PC-3 (cell line): Measurements from ENCODE around the gene PPT2. TPM values are rescaled to one million over a fixed set of nuclear protein-coding genes. Genes with fewer than 3 reads are reported as not detected.

Source experiments
- ATAC-seq: fragments of 200-7000 bp; cut with Tn5 transposase; 2 replicates; pipeline ENCODE4 v1.9.1; 2020; ENCODE audit warnings: mild to moderate bottlenecking, moderate library complexity
- BruUV-seq: library from RNA; stranded (reverse); fragments of 400-500 nt; replicated peaks from 2 replicates; lab custom pipeline; 2021; lab: Mats Ljungman, UMichigan
- CTCF ChIA-PET: fragments of 300-600 bp; sonication (Branson Sonifier 250); formaldehyde crosslinking; loops from one replicate; lab custom pipeline; 2022; ENCODE audit warnings: antibody characterized with exemption; lab: Charles Lee
- POLR2A ChIA-PET: fragments of 300-600 bp; sonication (Branson Sonifier 250); formaldehyde crosslinking; loops from one replicate; lab custom pipeline; 2022; ENCODE audit warnings: antibody characterized with exemption; ENCODE audit not compliant: unreplicated experiment; lab: Charles Lee
- DNase-seq: peaks from one replicate; pipeline ENCODE4 v3.0.0-alpha.2; 2015
- H2AFZ ChIP-seq: fragments of 300-600 bp; sonication (generic); 2 replicates; pipeline ENCODE4 v1.6.0; 2016; ENCODE audit warnings: antibody characterized with exemption, low read length
- H3F3A ChIP-seq: fragments of 300-600 bp; sonication (generic); one replicate; pipeline ENCODE4 v1.6.0; 2017; ENCODE audit warnings: antibody characterized with exemption, low read length, control low read depth, mild to moderate bottlenecking; ENCODE audit not compliant: unreplicated experiment
- H3K27ac ChIP-seq: fragments of 300-600 bp; sonication (generic); 2 replicates; pipeline ENCODE4 v1.5.1; 2016; ENCODE audit warnings: mild to moderate bottlenecking, low read length
- H3K27me3 ChIP-seq: fragments of 300-600 bp; sonication (generic); 2 replicates; pipeline ENCODE4 v1.6.1; 2016; ENCODE audit warnings: low read length, mixed read lengths
- H3K36me3 ChIP-seq: fragments of 300-600 bp; sonication (generic); 2 replicates; pipeline ENCODE4 v1.6.1; 2016; ENCODE audit warnings: low read depth, mixed run types, low read length, mixed read lengths
- H3K4me1 ChIP-seq: fragments of 300-600 bp; sonication (generic); 2 replicates; pipeline ENCODE4 v1.5.1; 2016; ENCODE audit warnings: low read length; ENCODE audit not compliant: insufficient read depth
- H3K4me2 ChIP-seq: fragments of 300-600 bp; sonication (generic); 2 replicates; pipeline ENCODE4 v1.6.0; 2016; ENCODE audit warnings: low read length
- H3K4me3 ChIP-seq: fragments of 300-600 bp; sonication (generic); 2 replicates; pipeline ENCODE4 v1.5.1; 2016; ENCODE audit warnings: mild to moderate bottlenecking, low read length, mixed read lengths
- H3K79me2 ChIP-seq: fragments of 300-600 bp; sonication (generic); 2 replicates; pipeline ENCODE4 v1.6.1; 2017; ENCODE audit warnings: low read length, mixed read lengths
- H3K9ac ChIP-seq: fragments of 300-600 bp; sonication (generic); 2 replicates; pipeline ENCODE4 v1.6.0; 2016; ENCODE audit warnings: mild to moderate bottlenecking, low read length
- H3K9me2 ChIP-seq: fragments of 300-600 bp; sonication (generic); replicated peaks from 2 replicates; pipeline ENCODE4 v1.6.1; 2016; ENCODE audit warnings: mixed run types, low read length, mixed read lengths
- H3K9me3 ChIP-seq: fragments of 300-600 bp; sonication (generic); 2 replicates; pipeline ENCODE4 v1.6.1; 2016; ENCODE audit warnings: low read length, mixed read lengths
- H4K20me1 ChIP-seq: fragments of 300-600 bp; sonication (generic); 2 replicates; pipeline ENCODE4 v1.6.1; 2016; ENCODE audit warnings: low read length, mixed read lengths
- CTCF ChIP-seq: fragments of 300-600 bp; sonication (generic); conservative IDR thresholded peaks from 2 replicates; pipeline ENCODE4 v1.5.1; 2017; ENCODE audit warnings: antibody characterized with exemption, low read depth, mild to moderate bottlenecking, low read length
- EZH2 ChIP-seq: fragments of 300-600 bp; sonication (generic); IDR thresholded peaks from one replicate; pipeline ENCODE4 v1.6.1; 2017; ENCODE audit warnings: antibody characterized with exemption, mild to moderate bottlenecking, low read length; ENCODE audit not compliant: unreplicated experiment
- EZH2phosphoT487 ChIP-seq: fragments of 300-600 bp; sonication (generic); IDR thresholded peaks from 2 replicates; pipeline ENCODE4 v1.6.1; 2018; ENCODE audit warnings: mild to moderate bottlenecking, antibody characterized with exemption, low read length, borderline replicate concordance
- intact Hi-C: fragments of 100-400 bp; cut with micrococcal nuclease; formaldehyde crosslinking; loops from 2 replicates; pipeline ENCODE4 v1.9.0; 2023
- total RNA-seq: library from RNA; depleted of rRNA; stranded (reverse); fragments of >200 nt; gene quantifications from 2 replicates; pipeline ENCODE4 v1.2.3, GENCODE V29; 2014

Gene PPT2
- total RNA-seq, 1 experiment from 2014 or later: 30.8 TPM

DNA sequence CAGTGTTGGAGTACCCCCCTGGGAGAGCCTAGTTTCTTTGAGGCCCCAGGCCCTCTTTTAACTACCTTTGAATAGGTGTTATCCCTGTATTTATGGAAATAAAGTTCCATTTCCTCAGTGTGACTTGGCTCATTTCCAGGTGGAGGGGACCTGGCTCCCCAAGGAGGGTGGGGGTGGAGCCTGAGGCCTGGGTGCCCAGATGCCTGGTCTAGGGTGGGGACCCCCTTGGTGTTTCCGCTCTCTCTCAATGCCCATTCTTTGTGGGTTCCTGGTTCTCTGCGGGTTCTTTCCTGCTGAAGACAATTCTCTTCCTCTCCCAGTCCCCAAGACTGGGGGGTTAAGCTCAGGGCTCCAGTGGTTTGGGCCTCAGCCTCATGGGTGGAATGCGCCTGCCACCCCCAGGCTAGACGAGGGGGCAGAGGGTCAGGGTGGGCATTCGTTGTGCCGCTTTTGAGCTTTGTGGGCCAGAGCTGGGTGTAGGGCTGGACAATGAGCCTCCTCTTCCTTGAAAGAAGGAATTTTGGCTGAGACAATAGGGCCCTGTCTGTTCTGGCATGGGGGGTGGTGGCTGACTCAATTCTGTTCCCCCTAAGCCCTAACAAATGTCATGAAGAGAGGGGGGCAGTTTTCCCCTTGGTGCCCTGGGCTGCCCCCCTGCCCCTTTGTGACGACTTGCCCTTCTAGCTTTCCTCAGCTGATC, 9.8 kb downstream of the PPT2 start:
- no peak for TF ChIP-seq EZH2phosphoT487
- DNase-seq (no peak), ATAC-seq (no peak)
- Histone ChIP-seq H4K20me1 (no peaks in the 10 kb centered on the region), H3K9me3 (no peaks in the 10 kb centered on the region), H3F3A (no peaks in the 10 kb centered on the region), H3K27ac (no peak overlapping the region), H3K9ac (no peak overlapping the region), H3K79me2 (no peaks in the 10 kb centered on the region), H3K4me1 (no peaks in the 10 kb centered on the region), H3K4me2 (no peak overlapping the region), H3K36me3 (peaks cover 14% of the 10 kb centered on the region; the same call in 1 of the 2 replicates), H3K27me3 (no peaks in the 10 kb centered on the region), H3K4me3 (no peak overlapping the region), H2AFZ (no peak overlapping the region), H3K9me2 (no peaks in the 10 kb centered on the region)
- intact Hi-C loops: no loop called here
- BruUV-seq: no TSS peak
- ChIA-PET POLR2A (no interaction called here), CTCF (no interaction called here)

GRCh38 chr6:32164295-32164694, 10.4 kb downstream of the PPT2 start, which contains the start of gene EGFL8:
EGFL8 (plus strand) TSS chr6:32164595; CDS start chr6:32166166, 1,571 bp downstream.
- no peak within 1 kb of the TSS for H3K4me3 ChIP-seq
- H2AFZ ChIP-seq: no peak within 1 kb of the TSS
- no peak for ATAC-seq
- intact Hi-C loops: no loop called here
- H3K9me3 ChIP-seq: no peaks in the 10 kb centered on the region
- no TSS peak for BruUV-seq
- no peaks in the 10 kb centered on the region for H3K4me1 ChIP-seq
- no peaks in the 10 kb centered on the region for H3K9me2 ChIP-seq
- H3K36me3 ChIP-seq: peaks cover 14% of the 10 kb centered on the region; the same call in 1 of the 2 replicates
- no peaks in the 10 kb centered on the region for H3K27me3 ChIP-seq
- no peak for DNase-seq
- H3K9ac ChIP-seq: no peak within 1 kb of the TSS
- H3K27ac ChIP-seq: no peak within 1 kb of the TSS
- no peaks in the 10 kb centered on the region for H3F3A ChIP-seq
- no peaks in the 10 kb centered on the region for H4K20me1 ChIP-seq
- no peak for TF ChIP-seq EZH2
- no peak for TF ChIP-seq CTCF
- TF ChIP-seq EZH2phosphoT487: no peak
- CTCF ChIA-PET: no interaction called here
- H3K79me2 ChIP-seq: no peaks in the 10 kb centered on the region
- no peak within 1 kb of the TSS for H3K4me2 ChIP-seq
- POLR2A ChIA-PET: no interaction called here

DNA sequence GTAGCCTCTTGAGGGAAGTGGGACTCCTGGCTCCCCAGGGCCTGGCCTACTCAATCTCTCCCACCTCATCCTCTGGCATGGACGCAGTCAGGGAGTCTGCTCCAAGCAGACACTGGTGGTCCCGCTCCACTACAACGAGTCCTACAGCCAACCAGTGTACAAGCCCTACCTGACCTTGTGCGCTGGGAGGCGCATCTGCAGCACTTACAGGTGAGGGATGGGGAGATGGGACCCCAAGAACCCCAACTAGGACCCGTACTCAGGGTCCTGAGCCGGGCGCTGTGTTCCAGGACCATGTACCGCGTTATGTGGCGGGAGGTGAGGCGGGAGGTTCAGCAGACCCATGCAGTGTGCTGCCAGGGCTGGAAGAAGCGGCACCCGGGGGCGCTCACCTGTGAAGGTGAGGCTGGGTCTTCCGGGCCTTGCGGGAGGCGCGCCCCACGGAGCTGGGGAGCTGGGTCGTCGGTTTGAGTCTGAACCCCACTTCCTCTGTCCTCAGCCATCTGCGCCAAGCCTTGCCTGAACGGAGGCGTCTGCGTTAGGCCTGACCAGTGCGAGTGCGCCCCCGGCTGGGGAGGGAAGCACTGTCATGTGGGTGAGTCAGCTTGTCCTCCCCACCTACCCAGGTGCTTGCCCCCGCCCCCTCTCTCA, 12.6 kb downstream of the PPT2 start:
- CTCF ChIA-PET: no interaction called here

More for the DNA sequence above, 12.6 kb downstream of the PPT2 start:
- Histone ChIP-seq H3K9me3 (no peaks in the 10 kb centered on the region), H3K27ac (no peak overlapping the region), H3K36me3 (peaks cover 16% of the 10 kb centered on the region; the same call in 1 of the 2 replicates), H4K20me1 (no peaks in the 10 kb centered on the region), H3K79me2 (no peaks in the 10 kb centered on the region), H3K4me3 (no peak overlapping the region), H3K27me3 (no peaks in the 10 kb centered on the region), H3K4me1 (no peaks in the 10 kb centered on the region), H3K9me2 (no peaks in the 10 kb centered on the region), H3K9ac (no peak overlapping the region), H3K4me2 (no peak overlapping the region), H3F3A (no peaks in the 10 kb centered on the region), H2AFZ (no peak overlapping the region)
- POLR2A ChIA-PET: no interaction called here
- no peak for DNase-seq
- no TSS peak for BruUV-seq
- TF ChIP-seq CTCF (no peak), EZH2phosphoT487 (no peak), EZH2 (no peak)
- no peak for ATAC-seq
- intact Hi-C loops: no loop called here
